GM12874 (cell line): ENCODE measurements around the gene RABEP1.

Source experiments
- CTCF ChIP-seq: IDR thresholded peaks from 2 replicates; pipeline ENCODE4 v1.5.1; 2011; ENCODE audit warnings: low read depth, mild to moderate bottlenecking, control low read depth, low read length, moderate library complexity; ENCODE audit not compliant: insufficient read depth

RABEP1 gene

GRCh38 chr17:5355421-5356129 is 73.5 kb downstream of the RABEP1 start:
- no peak for TF ChIP-seq CTCF

- no peak for TF ChIP-seq CTCF
Observed at GRCh38 chr17:5361426-5361825, 79.3 kb downstream of the RABEP1 start.

- TF ChIP-seq CTCF = no peak
Observed at GRCh38 chr17:5362162-5362811, 80.2 kb downstream of the RABEP1 start.

GRCh38 chr17:5364156-5364555 is 82.1 kb downstream of the RABEP1 start:
- no peak for TF ChIP-seq CTCF

DNA sequence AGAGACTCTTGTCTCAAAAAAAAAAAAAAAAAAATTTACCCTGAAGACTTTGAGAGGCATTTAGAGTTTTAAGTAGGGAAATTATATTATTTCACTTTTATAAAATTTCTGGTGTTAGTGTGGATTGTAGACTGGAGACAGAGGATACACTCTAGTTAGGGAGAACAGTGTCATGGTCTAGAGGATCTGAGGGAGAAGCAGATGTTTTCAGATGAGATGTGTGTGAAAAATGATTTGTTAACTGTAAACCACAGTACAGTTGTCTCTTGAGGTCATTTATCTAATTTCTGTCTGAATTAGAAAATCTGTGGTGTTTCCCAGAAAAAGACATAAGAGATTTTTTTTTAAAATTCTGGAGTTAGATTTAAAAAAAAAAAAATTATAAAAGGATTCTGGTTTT is 82.6 kb downstream of the RABEP1 start:
- no peak for TF ChIP-seq CTCF

- no peak for TF ChIP-seq CTCF
Observed at GRCh38 chr17:5365831-5366230, 83.7 kb downstream of the RABEP1 start.

- TF ChIP-seq CTCF = no peak
Observed at GRCh38 chr17:5370411-5370810, 88.3 kb downstream of the RABEP1 start.
